WI38 (cell line): ENCODE results near the gene GALNS.

Experiments
- H3K4me3 ChIP-seq: 2 replicates; pipeline ENCODE4 v1.5.1; 2011; ENCODE audit warnings: low read depth, mild to moderate bottlenecking, control low read depth, low read length
- CTCF ChIP-seq: IDR thresholded peaks from 2 replicates; pipeline ENCODE4 v1.5.1; 2012; ENCODE audit warnings: low read depth, mild to moderate bottlenecking, control low read depth, low read length

Gene GALNS

GRCh38 chr16:88867581-88868246 is 11.0 kb upstream of the GALNS start:
- H3K4me3 ChIP-seq = no peak overlapping the region
- TF ChIP-seq CTCF = no peak

- no peak for TF ChIP-seq CTCF
- H3K4me3 ChIP-seq = no peak within 1 kb of the TSS
Observed at GRCh38 chr16:88866151-88866920, 9.6 kb upstream of the GALNS start, which contains the start of gene PABPN1L. Gene PABPN1L (minus strand): TSS chr16:88866660. CDS start chr16:88866606, 54 bp downstream.

GRCh38 chr16:88865742-88866141 is 9.0 kb upstream of the GALNS start:
- no peak for TF ChIP-seq CTCF
- no peak overlapping the region for H3K4me3 ChIP-seq

- TF ChIP-seq CTCF = no peak
- no peak overlapping the region for H3K4me3 ChIP-seq
Observed at GRCh38 chr16:88865310-88865709, 8.6 kb upstream of the GALNS start.

- no peak for TF ChIP-seq CTCF
- no peak overlapping the region for H3K4me3 ChIP-seq
Observed at GRCh38 chr16:88864521-88864920, 7.8 kb upstream of the GALNS start.

- no peak overlapping the region for H3K4me3 ChIP-seq
- TF ChIP-seq CTCF = no peak
Observed at GRCh38 chr16:88864099-88864498, 7.4 kb upstream of the GALNS start.

- H3K4me3 ChIP-seq = no peak overlapping the region
- TF ChIP-seq CTCF = no peak
Observed at GRCh38 chr16:88863426-88863825, 6.7 kb upstream of the GALNS start.
